ENCODE data around the gene CCNG2.
"Not testable (repeated sequence)": the region's sequence is repeated elsewhere in the genome, so short reads cannot be mapped to it uniquely, and the experiment has no call there.

Gene CCNG2
- 7.4 to 33.8 reads per million in 2 donors for total RNA-seq

DNA sequence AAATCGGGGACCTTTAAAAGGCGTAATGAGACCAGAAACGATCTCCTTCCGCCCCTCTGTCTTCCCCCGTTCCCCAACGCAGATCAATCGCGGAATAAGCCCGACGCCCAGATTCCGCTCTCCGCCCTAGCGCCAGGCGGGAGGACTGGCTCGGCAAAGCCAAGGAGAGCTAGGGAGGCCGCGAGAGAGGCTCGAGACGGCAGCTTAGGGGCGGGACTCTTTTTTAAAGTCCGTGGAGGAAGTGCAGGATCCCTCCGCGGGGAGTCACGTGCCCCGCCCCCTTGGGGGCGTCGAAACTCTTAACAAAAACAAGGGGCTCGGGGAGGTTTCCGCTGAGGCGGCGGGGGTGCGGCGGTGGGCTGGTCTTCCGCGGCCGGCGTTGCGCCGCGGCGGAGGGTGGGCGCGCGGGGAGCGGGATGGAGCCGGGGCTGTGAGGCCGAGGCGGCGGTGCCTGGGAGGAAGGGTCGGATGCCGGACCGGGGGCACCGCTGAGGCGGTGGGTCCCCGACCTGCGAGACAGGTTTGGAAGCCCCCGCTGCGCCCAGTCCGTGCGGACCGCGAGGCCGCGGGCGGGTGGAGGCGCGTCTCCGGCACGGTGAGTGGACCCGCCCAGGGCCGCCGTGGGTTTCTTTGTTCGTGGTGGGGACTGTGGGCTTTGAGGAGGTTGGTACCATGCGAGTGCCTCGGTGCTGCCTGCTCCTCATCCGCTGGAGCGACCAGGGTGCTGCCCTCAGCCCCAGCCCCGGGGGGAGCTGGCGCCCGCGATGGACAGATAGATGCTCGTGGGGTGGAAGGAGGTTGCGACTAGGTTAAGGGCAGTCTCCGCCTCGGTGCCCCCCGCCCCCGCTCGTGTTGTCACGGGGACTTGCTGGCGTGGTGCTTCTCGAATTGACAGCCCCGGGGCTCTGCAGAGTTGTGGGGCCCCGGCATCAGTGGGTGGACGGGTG lies at the start of gene CCNG2:
Gene CCNG2 (plus strand): TSS at position 296 of the 947 bp plus-strand sequence. CDS start 1,326 bp downstream, outside the sequence.
- peak; percentile 77 for DNase-seq

GRCh38 chr4:77110730-77111129 lies 46.3 kb upstream of the CCNG2 start:
- DNase-seq: no peak

DNA sequence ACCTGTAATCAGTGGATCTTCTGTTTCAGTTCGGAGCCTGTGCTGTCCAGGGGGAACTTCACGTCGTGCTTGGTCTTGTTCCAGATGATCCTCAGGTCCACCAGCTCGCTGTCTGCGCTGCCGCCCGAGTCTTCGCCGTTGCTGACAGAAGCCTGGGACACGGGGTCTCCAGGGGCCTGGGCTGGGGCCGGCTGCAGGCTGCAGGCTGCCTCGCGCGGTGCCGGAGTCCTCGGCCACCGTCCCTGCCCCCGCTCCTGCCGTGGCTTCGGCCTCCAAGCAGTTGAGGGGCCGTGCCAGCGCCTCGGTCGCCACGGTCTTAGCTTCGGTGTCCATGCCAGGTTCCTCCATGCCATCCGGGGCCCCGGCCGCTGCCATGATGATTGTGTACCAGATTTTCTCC lies 43.9 kb upstream of the CCNG2 start:
- DNase-seq: no peak

GRCh38 chr4:77117721-77118120 lies 39.3 kb upstream of the CCNG2 start:
- DNase-seq: no peak

DNA sequence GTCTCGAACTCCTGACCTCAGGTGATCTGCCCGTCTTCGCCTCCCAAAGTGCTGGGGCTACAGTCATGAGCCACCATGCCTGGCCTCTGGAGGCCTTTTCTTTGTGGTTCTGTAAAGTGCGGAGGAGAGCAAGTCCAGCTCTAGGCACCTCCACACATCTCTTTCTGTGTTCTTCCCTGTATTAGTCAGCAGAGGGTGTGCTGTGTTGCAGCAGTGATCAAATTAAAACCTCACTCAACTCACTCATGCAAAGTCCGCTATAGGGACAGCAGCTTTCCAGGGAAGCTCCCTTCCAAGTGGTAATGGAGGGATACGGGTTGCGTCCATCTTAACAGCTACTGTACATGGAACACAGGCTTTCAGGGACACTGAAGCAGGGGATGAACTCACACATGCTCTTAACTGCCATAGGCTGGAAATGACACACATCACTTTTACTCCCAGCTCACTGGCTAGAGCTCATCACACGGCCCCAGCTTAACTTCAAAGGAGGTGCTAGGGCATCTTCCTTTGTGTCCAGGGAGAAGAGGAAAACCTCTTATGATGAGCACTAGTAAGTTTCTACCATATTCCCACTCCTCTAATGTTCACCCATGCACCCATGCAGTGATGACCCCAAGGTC lies 36.0 kb upstream of the CCNG2 start:
- DNase-seq: no peak

DNA sequence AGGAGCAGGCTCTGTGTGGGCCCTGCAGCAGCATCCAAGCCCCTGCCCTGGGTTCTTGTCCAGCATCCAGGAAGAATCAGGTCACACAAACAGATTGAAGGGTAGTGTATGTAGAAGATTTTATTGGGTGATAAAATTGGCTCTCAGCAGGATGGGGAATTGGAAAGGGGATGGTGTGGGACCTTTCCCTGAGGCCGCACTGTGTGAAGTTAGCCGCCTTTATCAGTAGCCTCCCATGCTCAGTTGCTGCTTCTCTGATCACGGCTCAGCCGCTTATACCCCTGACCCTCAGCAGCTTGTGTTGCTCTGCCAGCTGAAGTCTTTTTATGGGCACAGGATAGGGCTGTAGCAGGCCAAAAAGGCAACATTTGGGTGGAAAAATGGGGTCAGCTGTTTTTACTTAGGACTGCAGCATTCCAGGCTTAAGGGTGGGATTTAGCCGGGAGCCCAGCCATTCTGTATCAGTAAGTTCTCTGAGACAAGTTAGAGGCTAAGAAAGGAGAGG lies 35.2 kb upstream of the CCNG2 start:
- DNase-seq: no peak

GRCh38 chr4:77122656-77123055 lies 34.4 kb upstream of the CCNG2 start:
- DNase-seq: no peak

- no peak for DNase-seq
Observed at GRCh38 chr4:77123411-77123810, 33.6 kb upstream of the CCNG2 start.

DNA sequence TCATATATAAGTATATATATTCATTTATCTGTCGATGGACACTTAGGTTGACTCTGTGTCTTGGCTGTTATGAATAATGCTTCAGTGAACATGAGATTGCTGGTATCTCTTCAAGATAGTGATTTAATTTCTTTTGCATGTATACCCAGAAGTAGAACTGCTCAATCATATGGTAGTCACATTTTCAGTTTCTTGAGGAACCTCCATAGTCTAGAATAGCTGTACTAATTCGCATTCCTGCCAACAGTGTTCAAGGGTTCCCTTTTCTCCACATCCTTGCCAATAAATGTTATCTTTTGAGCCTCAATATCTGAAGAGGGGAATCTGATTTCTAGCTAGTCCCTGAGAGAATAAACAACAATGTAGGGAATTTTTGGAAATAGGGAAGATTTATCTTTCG lies 32.4 kb upstream of the CCNG2 start:
- DNase-seq: no peak

DNA sequence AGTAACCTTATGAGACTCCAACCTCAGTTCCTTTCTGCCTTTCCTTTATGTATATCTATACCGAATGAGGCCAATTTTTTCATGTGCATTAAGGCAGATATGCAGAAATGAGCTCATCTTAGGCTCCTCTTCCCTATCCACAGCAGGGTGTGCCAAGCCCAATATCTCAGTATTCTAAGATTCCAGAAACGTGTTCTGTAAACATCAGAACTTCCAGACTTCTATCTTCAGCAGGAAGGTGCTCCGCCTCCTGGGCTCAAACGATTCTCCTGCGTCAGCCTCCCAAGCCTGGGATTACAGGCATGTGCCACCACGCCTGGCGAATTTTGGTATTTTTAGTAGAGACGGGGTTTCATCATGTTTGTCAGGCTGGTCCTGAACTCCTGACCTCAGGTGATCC lies 31.0 kb upstream of the CCNG2 start:
- DNase-seq: no peak

- DNase-seq: no peak
Observed at GRCh38 chr4:77126809-77127208, 30.2 kb upstream of the CCNG2 start.

DNA sequence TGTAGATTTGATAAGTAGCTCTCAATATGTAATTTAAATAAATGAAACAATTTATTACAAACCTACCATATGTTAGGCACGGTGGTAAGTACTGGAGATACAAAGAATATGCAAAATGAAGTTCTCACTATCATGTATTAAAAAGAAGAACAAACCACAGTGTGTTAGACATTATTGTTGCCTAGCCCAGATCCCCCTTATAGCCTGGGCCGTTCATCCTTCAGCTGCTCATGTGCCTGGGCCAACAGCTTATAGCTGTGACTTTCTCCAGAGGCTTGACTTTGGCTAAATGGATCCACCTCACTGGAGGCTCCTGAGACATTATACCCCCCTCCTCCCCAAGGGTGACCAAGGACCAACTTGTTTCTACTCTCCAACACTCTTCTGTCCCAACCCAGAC lies 29.8 kb upstream of the CCNG2 start:
- no peak for DNase-seq

DNA sequence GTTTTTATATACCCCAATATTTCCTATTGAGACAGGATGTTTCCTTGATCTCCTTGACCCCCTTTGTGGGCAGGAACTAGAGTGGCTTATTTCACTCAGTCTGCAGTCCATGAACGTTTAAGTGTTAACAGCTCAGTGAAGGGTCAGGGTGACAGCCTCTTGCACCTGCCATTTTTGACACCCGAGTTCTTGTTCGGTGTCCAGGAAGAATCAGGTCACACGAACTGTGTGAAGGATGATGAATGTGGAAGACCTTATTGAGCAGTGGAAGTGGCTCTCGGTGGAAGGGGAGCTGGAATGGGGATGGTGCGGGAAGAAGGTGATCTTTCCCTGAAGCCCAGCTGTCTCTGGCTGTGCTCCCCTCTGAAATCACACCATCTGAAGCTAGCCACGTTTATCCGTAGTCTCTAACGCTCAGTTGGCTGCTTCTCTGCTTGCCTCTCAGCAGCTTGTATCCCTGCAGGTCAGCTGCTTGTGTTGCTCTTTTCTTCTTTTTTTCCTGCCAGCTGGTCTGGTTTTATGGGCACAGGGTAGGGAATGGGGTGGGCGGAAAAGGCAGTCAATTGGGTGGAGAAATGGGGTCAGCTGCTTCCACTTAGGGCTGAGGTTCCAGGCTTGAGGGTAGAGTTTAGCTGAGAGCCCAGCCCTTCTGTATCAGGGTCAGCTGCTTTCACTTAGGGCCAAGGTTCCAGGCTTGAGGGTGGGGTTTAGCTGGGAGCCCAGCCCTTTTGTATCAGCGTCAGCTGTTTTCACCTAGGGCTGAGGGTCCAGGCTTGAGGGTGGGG lies 29.0 kb upstream of the CCNG2 start:
- no peak for DNase-seq

GRCh38 chr4:77132652-77133312 lies 24.2 kb upstream of the CCNG2 start:
- no peak for DNase-seq

DNA sequence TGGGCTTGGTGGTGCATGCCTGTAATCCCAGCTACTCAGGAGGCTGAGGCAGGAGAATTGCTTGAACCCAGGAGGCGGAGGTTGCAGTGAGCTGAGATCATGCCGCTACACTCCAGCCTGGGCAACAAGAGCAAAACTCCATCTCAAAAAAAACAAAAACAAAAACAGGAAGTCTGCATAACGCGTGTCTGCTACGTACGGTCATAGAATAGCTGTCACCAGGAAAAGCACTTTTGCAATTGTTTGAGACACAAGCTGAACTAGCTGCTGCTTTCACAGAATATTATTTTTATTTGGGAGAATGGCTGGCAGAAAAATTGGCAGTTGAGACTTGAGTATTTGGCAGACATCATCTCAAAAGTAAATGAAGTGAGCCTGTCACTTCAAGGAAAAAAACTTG lies 19.6 kb upstream of the CCNG2 start:
- not testable (repeated sequence) for DNase-seq

DNA sequence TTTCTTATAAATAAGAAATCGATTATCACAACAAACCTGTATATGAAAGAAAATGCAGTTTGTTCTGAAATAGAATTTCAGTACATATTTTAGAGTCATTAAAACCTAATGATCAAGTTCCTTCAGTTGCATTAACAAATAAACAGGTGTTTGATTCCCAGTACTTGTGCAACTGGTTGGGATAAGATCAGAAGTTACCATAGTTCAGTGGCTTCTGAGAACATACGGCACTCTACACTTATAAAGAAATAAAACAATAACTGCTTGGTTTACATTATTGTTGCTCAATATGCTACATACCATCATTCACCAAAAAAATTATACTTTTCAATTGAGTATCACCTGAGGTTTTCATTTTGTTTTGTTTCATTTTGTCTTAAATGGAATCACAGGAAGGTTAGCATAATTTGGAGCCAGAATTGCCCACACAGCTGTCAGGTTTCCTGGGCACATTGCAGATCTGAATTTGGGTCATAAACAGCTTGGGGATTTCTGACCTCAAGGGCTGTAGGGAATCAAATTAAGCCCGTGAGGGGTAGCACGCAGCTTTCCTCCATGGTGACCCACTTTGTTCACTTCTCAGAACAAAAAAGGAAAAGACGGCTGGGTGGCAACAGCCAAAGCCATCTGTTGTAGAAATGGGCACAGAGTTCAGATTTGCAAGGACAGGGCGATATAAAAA lies 14.9 kb upstream of the CCNG2 start:
- DNase-seq: no peak

- no peak for DNase-seq
Observed at GRCh38 chr4:77142646-77143028, 14.4 kb upstream of the CCNG2 start.

- DNase-seq: no peak
Observed at GRCh38 chr4:77143091-77143490, 13.9 kb upstream of the CCNG2 start.

DNA sequence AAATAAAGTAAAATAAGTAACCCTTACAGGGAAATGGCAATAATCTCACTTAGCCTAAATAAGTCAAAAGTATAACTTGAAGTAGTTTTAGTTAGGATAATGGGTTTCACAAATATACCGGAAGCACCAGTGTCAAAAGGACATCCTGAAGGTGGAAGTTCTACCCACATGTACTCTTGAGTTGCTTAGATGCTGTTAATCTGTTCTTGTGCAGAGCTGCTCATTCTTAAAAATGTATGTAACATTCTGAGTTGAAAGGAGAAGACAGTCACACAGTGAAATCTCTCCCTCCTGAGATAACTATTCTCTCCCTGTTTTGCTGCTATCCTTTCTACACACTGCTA lies 11.2 kb upstream of the CCNG2 start:
- DNase-seq: no peak

DNA sequence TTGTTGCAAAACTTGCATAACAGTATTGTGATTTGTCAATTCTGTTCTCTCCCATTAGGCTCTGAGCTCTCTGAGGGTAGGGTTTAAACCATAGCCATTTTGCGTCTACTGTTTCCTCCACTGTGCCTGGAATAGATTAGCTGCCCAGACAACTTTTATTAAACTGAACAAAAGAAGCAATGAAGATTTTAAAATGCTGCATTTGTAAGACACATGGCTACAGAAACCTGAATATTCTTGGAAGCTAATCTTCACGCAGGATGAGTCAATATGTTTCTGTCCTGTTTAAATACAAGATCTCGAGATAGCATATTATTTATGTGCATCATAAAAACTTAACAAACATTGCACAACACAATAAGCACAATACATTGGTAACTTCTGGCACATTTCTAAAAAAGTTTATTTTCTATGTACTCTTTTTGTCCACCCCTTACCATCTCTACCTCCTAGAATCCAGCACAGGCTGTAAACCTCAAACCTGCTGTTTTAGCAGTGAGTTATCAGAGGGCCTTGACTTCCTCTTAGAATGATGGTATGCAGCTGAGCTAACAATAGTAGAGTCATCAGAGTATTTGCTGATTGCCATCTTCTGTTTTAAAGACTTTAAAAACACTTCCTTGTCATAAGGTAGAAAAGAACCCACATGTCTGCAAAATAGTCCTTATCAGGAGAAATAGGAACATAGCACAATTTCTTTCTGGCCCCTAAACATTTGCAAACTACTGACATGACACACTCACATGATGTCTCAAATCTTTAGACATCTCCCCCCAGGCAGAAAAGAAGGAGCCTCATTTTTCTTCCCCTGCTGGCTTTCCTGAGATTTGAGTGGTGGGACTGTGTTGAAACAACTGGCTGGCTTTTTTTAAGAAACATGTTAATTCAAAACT lies 10.6 kb upstream of the CCNG2 start:
- no peak for DNase-seq

Measured in T-helper 9 cell (primary cell).